Stimulated activated CD4-positive, alpha-beta T cell treated with anti-CD3 and anti-CD28 coated beads, Interleukin-15, amount 100 ng/mL, for 1 hour (primary cell): Measurements from ENCODE around the gene CYP3A5.

Experiments used
- DNase-seq, 2 donors: peaks; one replicate each; pipeline ENCODE4 v3.0.0-alpha.2; 2020; ENCODE audit warnings: low read depth in 1 of 2, low spot score in 1 of 2

CYP3A5 gene

GRCh38 chr7:99616359-99617191 lies 63.2 kb downstream of the CYP3A5 start, which contains the start of gene ZSCAN25:
ZSCAN25 (plus strand) TSS chr7:99616946; CDS start chr7:99619607, 2,661 bp downstream.
- DNase-seq, result peak; percentile 70 to 72

GRCh38 chr7:99615989-99616358 lies 63.8 kb downstream of the CYP3A5 start:
- no peak for DNase-seq

GRCh38 chr7:99614495-99614894 lies 65.3 kb downstream of the CYP3A5 start:
- no peak for DNase-seq

DNA sequence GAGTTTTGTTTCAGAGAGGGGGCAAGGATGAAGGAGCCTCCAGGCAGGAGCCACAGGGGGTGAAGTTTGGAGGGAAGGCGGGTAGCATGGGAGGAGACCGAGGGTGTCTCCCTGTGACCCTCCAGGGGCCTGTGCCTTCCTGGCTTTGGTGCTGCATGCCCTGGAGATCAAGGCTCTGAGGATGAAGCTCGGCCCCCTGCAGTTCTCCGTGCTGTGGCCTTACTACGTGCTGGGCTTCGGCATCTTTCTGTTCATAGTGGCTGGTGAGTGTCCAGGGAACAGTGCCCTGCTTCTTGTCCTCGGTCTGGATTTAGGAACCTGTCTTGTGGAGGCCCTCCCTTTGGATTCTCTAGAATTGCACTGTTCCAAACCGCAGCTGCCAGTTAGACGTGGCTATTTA lies 72.2 kb downstream of the CYP3A5 start:
- DNase-seq, result no peak

DNA sequence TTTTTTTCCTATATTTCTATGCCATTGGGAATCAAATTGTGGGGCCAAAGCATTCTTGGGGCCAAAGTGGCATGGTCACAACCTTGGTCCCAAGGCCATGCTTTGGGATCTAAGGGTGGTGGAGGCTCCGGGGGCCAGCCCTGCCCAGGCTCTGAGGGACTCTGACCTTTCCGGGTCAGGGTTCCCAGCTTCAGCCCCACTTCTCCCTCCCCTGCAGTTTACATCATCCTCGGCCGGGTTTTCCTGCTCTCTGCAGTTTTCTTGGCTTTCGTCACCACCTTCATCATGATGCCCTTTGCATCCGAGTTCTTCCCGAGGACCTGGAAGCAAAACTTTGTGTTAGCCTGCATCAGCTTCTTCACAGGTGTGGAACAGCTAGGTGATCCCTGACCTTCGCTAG lies 73.3 kb downstream of the CYP3A5 start:
- DNase-seq, result no peak

GRCh38 chr7:99605527-99605926 lies 74.3 kb downstream of the CYP3A5 start:
- no peak for DNase-seq

DNA sequence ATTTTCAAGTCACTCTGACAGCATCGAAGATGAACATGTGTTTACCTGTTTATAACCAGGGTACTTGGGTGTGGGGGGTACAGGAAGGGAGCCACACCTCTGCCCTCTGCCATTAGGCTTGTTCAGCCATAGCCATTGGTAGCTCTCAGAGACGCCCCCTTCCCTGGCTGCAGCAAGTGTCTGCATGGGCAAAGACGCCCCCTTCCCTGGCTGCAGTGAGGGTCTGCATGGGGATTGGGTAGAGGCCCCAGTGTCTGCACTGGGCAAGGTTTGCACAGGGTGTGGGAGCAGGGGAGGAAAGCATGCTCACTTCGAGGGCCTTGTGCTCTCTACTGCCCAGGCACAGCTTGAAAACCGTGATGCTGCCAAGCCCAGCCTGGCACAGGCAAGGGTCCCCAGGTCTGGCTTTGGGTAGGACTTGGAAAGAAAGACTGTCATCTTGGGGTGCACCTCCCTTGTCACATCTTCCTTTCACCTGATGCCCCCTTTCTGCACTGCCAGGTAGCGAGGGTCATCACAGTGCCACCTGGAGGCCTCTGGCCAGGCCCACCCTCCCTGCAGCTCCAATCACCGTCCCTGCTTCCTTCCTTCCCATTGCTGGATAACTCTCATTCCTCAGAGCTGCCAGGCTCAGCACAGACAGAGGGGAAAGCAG lies 78.0 kb downstream of the CYP3A5 start:
- no peak for DNase-seq

DNA sequence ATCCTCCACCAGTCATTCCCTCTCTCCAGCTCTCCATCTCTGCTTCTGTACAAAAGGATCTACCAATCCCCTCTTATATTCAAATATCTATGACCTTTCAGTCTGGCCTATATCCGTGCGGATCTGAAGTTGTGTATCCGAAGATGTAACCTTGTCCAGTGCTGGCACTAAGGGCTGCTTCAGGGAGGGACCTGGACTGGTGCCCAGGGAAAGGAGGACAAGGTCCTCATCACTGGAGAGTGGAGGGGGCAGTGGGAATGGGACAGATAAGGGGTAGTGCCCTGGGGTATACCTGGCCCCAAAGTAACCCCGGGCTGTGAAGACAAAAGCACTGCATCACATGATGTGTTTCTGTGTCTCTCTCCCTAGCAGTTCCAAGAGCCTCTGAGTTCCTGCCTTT lies 80.0 kb downstream of the CYP3A5 start:
- DNase-seq, result no peak
